AG09309 (cell line): ENCODE data around the gene MIS18BP1.

Experiments used
- DNase-seq: peaks from one replicate; pipeline ENCODE4 v3.0.0-alpha.2; 2010; ENCODE audit warnings: low read depth
- H3K4me3 ChIP-seq: 2 replicates; pipeline ENCODE4 v1.5.1; 2011; ENCODE audit warnings: mild to moderate bottlenecking, low read depth, low read length, moderate library complexity; ENCODE audit not compliant: control insufficient read depth
- CTCF ChIP-seq: IDR thresholded peaks from 2 replicates; pipeline ENCODE4 v1.5.1; 2011; ENCODE audit warnings: mild to moderate bottlenecking, low read depth, low read length, inconsistent platforms; ENCODE audit not compliant: insufficient read depth, control insufficient read depth; ENCODE audit errors: missing control alignments

The MIS18BP1 gene

GRCh38 chr14:45169906-45170305 lies 83.1 kb downstream of the MIS18BP1 start:
- no peak for TF ChIP-seq CTCF
- DNase-seq = no peak

GRCh38 chr14:45156067-45156466 lies 96.9 kb downstream of the MIS18BP1 start:
- no peak for DNase-seq
- H3K4me3 ChIP-seq = no peak overlapping the region
- peak; percentile 25 for TF ChIP-seq CTCF

More at GRCh38 chr14:45169906-45170305, 83.1 kb downstream of the MIS18BP1 start:
- H3K4me3 ChIP-seq = no peak overlapping the region
